ENCODE measurements around the gene TCF12. TPM values are rescaled to one million over a fixed set of nuclear protein-coding genes. Genes with fewer than 3 reads are reported as not detected.

TCF12 gene
- total RNA-seq, 1 donor from 2014 or later, result 33.2 TPM

- FAIRE-seq (no peak), DNase-seq (ENCODE audit: low read depth) (peak; percentile 77)
- H3K4me3 ChIP-seq (ENCODE audit: low read depth, low read length), result no peak overlapping the region
Observed at GRCh38 chr15:57216288-57216687, 297.8 kb downstream of the TCF12 start.

GRCh38 chr15:57217778-57218598 lies 299.5 kb downstream of the TCF12 start:
- no peak for TF ChIP-seq CTCF (IDR thresholded peaks at IDR 0.05; ENCODE audit: insufficient read depth, low read length, severe bottlenecking)
- H3K36me3 ChIP-seq (ENCODE audit: control insufficient read depth, insufficient read depth, low read length), result no peaks in the 10 kb centered on the region
- FAIRE-seq, result no peak
- no peaks in the 10 kb centered on the region for H3K27me3 ChIP-seq (ENCODE audit: control insufficient read depth, insufficient read depth, low read length)
- DNase-seq (ENCODE audit: low read depth), result no peak
- no peak overlapping the region for H3K4me3 ChIP-seq (ENCODE audit: low read depth, low read length)

More at GRCh38 chr15:57216288-57216687, 297.8 kb downstream of the TCF12 start:
- TF ChIP-seq CTCF (IDR thresholded peaks at IDR 0.05; ENCODE audit: insufficient read depth, low read length, severe bottlenecking), result no peak
- Histone ChIP-seq H3K27me3 (ENCODE audit: control insufficient read depth, insufficient read depth, low read length) (no peaks in the 10 kb centered on the region), H3K36me3 (ENCODE audit: control insufficient read depth, insufficient read depth, low read length) (no peaks in the 10 kb centered on the region)

GRCh38 chr15:57218826-57219576 lies 300.6 kb downstream of the TCF12 start:
- Histone ChIP-seq H3K36me3 (ENCODE audit: control insufficient read depth, insufficient read depth, low read length) (no peaks in the 10 kb centered on the region), H3K4me3 (ENCODE audit: low read depth, low read length) (no peak overlapping the region), H3K27me3 (ENCODE audit: control insufficient read depth, insufficient read depth, low read length) (no peaks in the 10 kb centered on the region)
- TF ChIP-seq CTCF (IDR thresholded peaks at IDR 0.05; ENCODE audit: insufficient read depth, low read length, severe bottlenecking), result no peak
- DNase-seq (ENCODE audit: low read depth) (peak; percentile 8), FAIRE-seq (no peak)

- no peak for FAIRE-seq
- Histone ChIP-seq H3K4me3 (ENCODE audit: low read depth, low read length) (no peak overlapping the region), H3K36me3 (ENCODE audit: control insufficient read depth, insufficient read depth, low read length) (no peaks in the 10 kb centered on the region), H3K27me3 (ENCODE audit: control insufficient read depth, insufficient read depth, low read length) (no peaks in the 10 kb centered on the region)
- TF ChIP-seq CTCF (IDR thresholded peaks at IDR 0.05; ENCODE audit: insufficient read depth, low read length, severe bottlenecking), result no peak
- DNase-seq (ENCODE audit: low read depth), result no peak
Observed at GRCh38 chr15:57220205-57220604, 301.8 kb downstream of the TCF12 start.

- DNase-seq (ENCODE audit: low read depth) (no peak), FAIRE-seq (no peak)
- no peak for TF ChIP-seq CTCF (IDR thresholded peaks at IDR 0.05; ENCODE audit: insufficient read depth, low read length, severe bottlenecking)
Observed at GRCh38 chr15:57221134-57221533, 302.7 kb downstream of the TCF12 start.

More at GRCh38 chr15:57221134-57221533, 302.7 kb downstream of the TCF12 start:
- Histone ChIP-seq H3K27me3 (ENCODE audit: control insufficient read depth, insufficient read depth, low read length) (no peaks in the 10 kb centered on the region), H3K36me3 (ENCODE audit: control insufficient read depth, insufficient read depth, low read length) (no peaks in the 10 kb centered on the region), H3K4me3 (ENCODE audit: low read depth, low read length) (no peak overlapping the region)

All from bronchial epithelial cell (primary cell).